Endothelial cell of umbilical vein (primary cell): ENCODE results near the gene APEH. TPM values are rescaled to one million over a fixed set of nuclear protein-coding genes. Genes with fewer than 3 reads are reported as not detected.

ENCODE experiments used
- BruUV-seq: library from RNA; stranded (reverse); fragments of 400-500 nt; replicated peaks from 2 replicates; lab custom pipeline; 2021; lab: Mats Ljungman, UMichigan
- CTCF ChIA-PET: fragments of 300-600, 350-600 bp; sonication (Branson Sonifier 250); formaldehyde crosslinking; loops from one replicate; lab custom pipeline; 2021; ENCODE audit warnings: antibody characterized with exemption, inconsistent platforms; lab: Charles Lee
- POLR2A ChIA-PET: fragments of 300-600, 350-600 bp; sonication (Branson Sonifier 250); formaldehyde crosslinking; loops from one replicate; lab custom pipeline; 2021; ENCODE audit warnings: antibody characterized with exemption, inconsistent platforms; lab: Charles Lee
- DNase-seq: peaks from one replicate; pipeline ENCODE4 v3.0.0-alpha.2; 2011; ENCODE audit warnings: low read depth, low spot score
- FAIRE-seq: peaks from 2 replicates; lab custom pipeline; 2011; peaks lifted over from hg19 to GRCh38; lab: Jason Lieb, UNC
- H2AFZ ChIP-seq: 2 replicates; pipeline ENCODE4 v1.6.0; 2012; ENCODE audit warnings: low read depth, low read length, control low read depth, inconsistent platforms
- H3K27ac ChIP-seq: 2 replicates; pipeline ENCODE4 v1.5.1; 2011; ENCODE audit warnings: low read depth, mild to moderate bottlenecking, control low read depth, low read length, moderate library complexity; ENCODE audit not compliant: insufficient read depth
- H3K27me3 ChIP-seq, 2 experiments: 2 replicates each; pipeline versions ENCODE4 v1.6.0 to v1.6.1; 2011; ENCODE audit warnings: low read length in 2 of 2, mixed read lengths in 1 of 2; ENCODE audit not compliant: control insufficient read depth in 2 of 2, insufficient read depth in 2 of 2
- H3K36me3 ChIP-seq, 2 experiments: 2 replicates in 1 of 2; 3 replicates in 1 of 2; pipeline ENCODE4 v1.5.1; 2011; ENCODE audit warnings: low read length in 2 of 2, mild to moderate bottlenecking in 1 of 2, moderate library complexity in 1 of 2; ENCODE audit not compliant: control insufficient read depth in 2 of 2, insufficient read depth in 2 of 2; ENCODE audit errors: extremely low read depth in 1 of 2
- H3K4me1 ChIP-seq: 3 replicates; pipeline ENCODE4 v1.5.1; 2011; ENCODE audit warnings: mild to moderate bottlenecking, low read length; ENCODE audit not compliant: control insufficient read depth, insufficient read depth; ENCODE audit errors: extremely low read depth
- H3K4me2 ChIP-seq: 2 replicates; pipeline ENCODE4 v1.6.1; 2011; ENCODE audit warnings: low read length, control low read depth, mixed read lengths; ENCODE audit not compliant: insufficient read depth
- H3K4me3 ChIP-seq, 3 experiments: fragments of 200-600 bp in 1 of 3; sonication (generic), shearing (Covaris generic) in 1 of 3; replicated peaks in 1 of 3; 2 replicates each; pipeline ENCODE4 v1.5.1; 2011 to 2016; ENCODE audit warnings: control low read depth in 3 of 3, low read length in 3 of 3, mild to moderate bottlenecking in 2 of 3, inconsistent platforms in 1 of 3, low read depth in 1 of 3, moderate library complexity in 1 of 3; ENCODE audit not compliant: insufficient read depth in 1 of 3
- H3K79me2 ChIP-seq: 2 replicates; pipeline ENCODE4 v1.6.0; 2012; ENCODE audit warnings: low read length, inconsistent platforms; ENCODE audit not compliant: control insufficient read depth, insufficient read depth
- H3K9ac ChIP-seq: replicated peaks from 2 replicates; pipeline ENCODE3; 2011; ENCODE audit warnings: low read length, control low read depth; ENCODE audit not compliant: insufficient read depth; ENCODE audit errors: extremely low read depth
- H3K9me1 ChIP-seq: replicated peaks from 3 replicates; pipeline ENCODE4 v1.6.0; 2011; ENCODE audit warnings: mild to moderate bottlenecking, low read length; ENCODE audit not compliant: control insufficient read depth, insufficient read depth; ENCODE audit errors: extremely low read depth
- H3K9me3 ChIP-seq: replicated peaks from 2 replicates; pipeline ENCODE4 v1.5.1; 2012; ENCODE audit warnings: low read length, inconsistent platforms; ENCODE audit not compliant: control insufficient read depth, insufficient read depth
- H4K20me1 ChIP-seq: replicated peaks from 2 replicates; pipeline ENCODE3; 2011; ENCODE audit warnings: mild to moderate bottlenecking, low read length; ENCODE audit not compliant: control insufficient read depth, insufficient read depth; ENCODE audit errors: extremely low read depth
- EZH2 ChIP-seq: IDR thresholded peaks from 2 replicates; pipeline ENCODE4 v1.6.1; 2012; ENCODE audit warnings: borderline replicate concordance, low read depth, mild to moderate bottlenecking, moderate library complexity, low read length, inconsistent platforms; ENCODE audit not compliant: severe bottlenecking
- GATA2 ChIP-seq: IDR thresholded peaks from 2 replicates; pipeline ENCODE4 v1.7.0; 2011; ENCODE audit warnings: low read depth, mild to moderate bottlenecking, moderate library complexity, mixed read lengths, low read length; ENCODE audit not compliant: insufficient read length, insufficient read depth
- JUN ChIP-seq: IDR thresholded peaks from 2 replicates; pipeline ENCODE4 v1.6.1; 2011; ENCODE audit warnings: borderline replicate concordance, low read depth; ENCODE audit not compliant: insufficient read length, insufficient read depth
- MYC ChIP-seq: IDR thresholded peaks from one replicate; pipeline ENCODE4 v1.6.1; 2011; ENCODE audit warnings: mild to moderate bottlenecking, low read depth, low read length
- POLR2A ChIP-seq: IDR thresholded peaks from 2 replicates; pipeline ENCODE4 v1.6.1; 2012; ENCODE audit warnings: low read depth, mild to moderate bottlenecking, control low read depth, low read length
- POLR2AphosphoS5 ChIP-seq: IDR thresholded peaks from 2 replicates; pipeline ENCODE4 v1.6.1; 2012; ENCODE audit warnings: low read depth, mild to moderate bottlenecking, control low read depth, low read length, moderate library complexity; ENCODE audit not compliant: insufficient read depth
- dilution Hi-C: fragments of 300-500 bp; cut with MboI; formaldehyde crosslinking; loops from one replicate; pipeline ENCODE4 v1.15.0; 2019; ENCODE audit warnings: low sequenced_read_pairs; ENCODE audit not compliant: extremely low pct_ligation_motif_present
- intact Hi-C: fragments of 100-400 bp; cut with micrococcal nuclease; formaldehyde crosslinking; loops from one replicate; pipeline ENCODE4 v1.10.0; 2022
- polyA plus RNA-seq, 4 experiments: library from polyadenylated mRNA; depleted of rRNA in 3 of 4; stranded (reverse) in 3 of 4; unstranded in 1 of 4; fragments of >200 nt; gene quantifications; 2 replicates each; pipeline versions ENCODE4 v1.2.1 to v1.2.3, GENCODE V29; 2011 to 2012; ENCODE audit warnings: missing spikeins in 1 of 4
- total RNA-seq: library from RNA; stranded (reverse); gene quantifications from 2 replicates; pipeline ENCODE4 v1.2.3, GENCODE V29; 2021
- TF ChIP-seq, protein P1 (sequence below), 2 donors: IDR thresholded peaks; 1 replicate in 1 of 2; 2 replicates in 1 of 2; pipeline ENCODE4 v1.5.1; 2011; ENCODE audit warnings: low read length in 2 of 2, mild to moderate bottlenecking in 2 of 2, moderate library complexity in 2 of 2, control low read depth in 1 of 2, inconsistent platforms in 1 of 2, low read depth in 1 of 2; ENCODE audit not compliant: insufficient read depth in 1 of 2; ENCODE audit errors: extremely low read depth in 1 of 2
- TF ChIP-seq, protein P2 (sequence below): IDR thresholded peaks from 2 replicates; pipeline ENCODE4 v1.6.1; 2011; ENCODE audit not compliant: insufficient read depth, insufficient read length

Gene APEH
- total and polyA plus RNA-seq, 2 donors (not counting 3 experiments of a cell fraction or from before 2014, with no cell fraction given), result 68.2 to 74.3 TPM

DNA sequence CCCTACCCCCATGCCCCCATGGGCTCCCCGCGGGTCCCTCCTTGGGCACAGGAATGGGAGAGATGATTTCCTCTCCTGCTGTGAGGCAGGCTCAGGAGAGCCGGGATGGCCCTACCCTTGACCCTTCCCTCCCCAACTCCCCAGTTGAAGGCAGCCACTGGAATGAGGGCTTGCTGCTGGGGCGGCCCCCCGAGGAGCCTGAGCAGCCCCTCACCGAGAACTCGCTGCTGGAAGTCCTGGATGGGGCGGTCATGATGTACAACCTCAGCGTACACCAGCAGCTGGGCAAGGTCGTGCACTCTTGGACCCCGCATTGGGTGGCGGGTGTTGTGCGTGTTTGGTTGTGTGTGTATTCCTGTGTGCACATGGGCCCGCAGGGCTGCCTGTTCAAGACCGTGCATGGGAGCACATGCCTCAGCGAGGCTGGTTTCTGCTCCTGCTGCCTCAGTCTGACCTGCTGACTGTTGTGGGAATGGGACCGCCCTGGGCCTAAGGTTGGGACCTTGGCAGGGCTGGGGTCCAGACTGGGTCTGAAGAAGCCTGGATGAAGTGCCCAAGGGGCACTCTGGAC lies 31.3 kb downstream of the APEH start:
- no peak for TF ChIP-seq MYC
- TF ChIP-seq, protein P1, sequence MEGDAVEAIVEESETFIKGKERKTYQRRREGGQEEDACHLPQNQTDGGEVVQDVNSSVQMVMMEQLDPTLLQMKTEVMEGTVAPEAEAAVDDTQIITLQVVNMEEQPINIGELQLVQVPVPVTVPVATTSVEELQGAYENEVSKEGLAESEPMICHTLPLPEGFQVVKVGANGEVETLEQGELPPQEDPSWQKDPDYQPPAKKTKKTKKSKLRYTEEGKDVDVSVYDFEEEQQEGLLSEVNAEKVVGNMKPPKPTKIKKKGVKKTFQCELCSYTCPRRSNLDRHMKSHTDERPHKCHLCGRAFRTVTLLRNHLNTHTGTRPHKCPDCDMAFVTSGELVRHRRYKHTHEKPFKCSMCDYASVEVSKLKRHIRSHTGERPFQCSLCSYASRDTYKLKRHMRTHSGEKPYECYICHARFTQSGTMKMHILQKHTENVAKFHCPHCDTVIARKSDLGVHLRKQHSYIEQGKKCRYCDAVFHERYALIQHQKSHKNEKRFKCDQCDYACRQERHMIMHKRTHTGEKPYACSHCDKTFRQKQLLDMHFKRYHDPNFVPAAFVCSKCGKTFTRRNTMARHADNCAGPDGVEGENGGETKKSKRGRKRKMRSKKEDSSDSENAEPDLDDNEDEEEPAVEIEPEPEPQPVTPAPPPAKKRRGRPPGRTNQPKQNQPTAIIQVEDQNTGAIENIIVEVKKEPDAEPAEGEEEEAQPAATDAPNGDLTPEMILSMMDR (IDR thresholded peaks at IDR 0.05; ENCODE audit: extremely low read depth in 1 of 2, insufficient read depth in 1 of 2, low read depth in 1 of 2, low read length in 2 of 2), result no peak
- TF ChIP-seq POLR2A, result no peak
- no peak for TF ChIP-seq JUN
- TF ChIP-seq EZH2, result no peak
- no peak for TF ChIP-seq POLR2AphosphoS5
- TF ChIP-seq, protein P2, sequence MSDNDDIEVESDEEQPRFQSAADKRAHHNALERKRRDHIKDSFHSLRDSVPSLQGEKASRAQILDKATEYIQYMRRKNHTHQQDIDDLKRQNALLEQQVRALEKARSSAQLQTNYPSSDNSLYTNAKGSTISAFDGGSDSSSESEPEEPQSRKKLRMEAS, result no peak
- no peak for TF ChIP-seq GATA2
- H2AFZ ChIP-seq, result no peak overlapping the region
- POLR2A ChIA-PET, result no interaction called here

More for the DNA sequence above, 31.3 kb downstream of the APEH start:
- intact Hi-C loops (no loop called here), dilution Hi-C loops (no loop called here)
- H3K4me1 ChIP-seq, result peaks cover 5% of the 10 kb centered on the region
- H3K27me3 ChIP-seq, result no peaks in the 10 kb centered on the region
- no TSS peak for BruUV-seq
- H3K79me2 ChIP-seq, result no peaks in the 10 kb centered on the region
- CTCF ChIA-PET, result no interaction called here
- H3K4me2 ChIP-seq, result no peak overlapping the region
- FAIRE-seq (no peak), DNase-seq (no peak)
- peaks cover 0 to 16% of the 10 kb centered on the region in 2 experiments for H3K36me3 ChIP-seq
- no peak overlapping the region for H3K27ac ChIP-seq
- no peaks in the 10 kb centered on the region for H4K20me1 ChIP-seq
- no peaks in the 10 kb centered on the region for H3K9me1 ChIP-seq
- no peaks in the 10 kb centered on the region for H3K9me3 ChIP-seq
- no peak overlapping the region for H3K9ac ChIP-seq
- H3K4me3 ChIP-seq, result no peak overlapping the region
